Transverse colon (tissue), 4 donors: Measurements from ENCODE around the gene ZNF124. TPM values are rescaled to one million over a fixed set of nuclear protein-coding genes. Genes with fewer than 3 reads are reported as not detected.
A peak's percentile ranks its signal among the peaks of the same experiment; 100 is the strongest.

ENCODE experiments used
- DNase-seq: peaks from one replicate; pipeline ENCODE4 v3.0.0-alpha.2; 2019
- H3K27ac ChIP-seq, 4 donors: fragments of 200-600 bp; sonication (generic); 2 replicates each; pipeline ENCODE4 v1.5.1; 2016 to 2018; ENCODE audit warnings: inconsistent platforms in 4 of 4
- H3K27me3 ChIP-seq: fragments of 200-600 bp; sonication (generic); 2 replicates; pipeline ENCODE4 v1.5.1; 2017; ENCODE audit warnings: inconsistent platforms
- H3K36me3 ChIP-seq, 4 donors: fragments of 200-600 bp; sonication (generic); 2 replicates each; pipeline ENCODE4 v1.5.1; 2017 to 2019; ENCODE audit warnings: inconsistent platforms in 4 of 4
- H3K4me1 ChIP-seq, 4 donors: fragments of 200-600 bp; sonication (generic); 2 replicates each; pipeline ENCODE4 v1.5.1; 2017 to 2020; ENCODE audit warnings: inconsistent platforms in 4 of 4
- H3K4me3 ChIP-seq, 4 donors: fragments of 200-600 bp; sonication (generic); 1 replicate in 1 of 4; 2 replicates in 3 of 4; pipeline versions ENCODE4 v1.5.1 to v1.6.1; 2017 to 2019; ENCODE audit warnings: inconsistent platforms in 4 of 4
- H3K9me3 ChIP-seq, 2 donors: fragments of 200-600 bp; sonication (generic); 2 replicates each; pipeline ENCODE4 v1.5.1; 2017 to 2019; ENCODE audit warnings: inconsistent platforms in 2 of 2
- CTCF ChIP-seq, 5 experiments: fragments of 200-600 bp in 3 of 5; fragments of 450-650 bp in 2 of 5; sonication (generic) in 3 of 5; IDR thresholded peaks; 1 replicate in 2 of 5; 2 replicates in 3 of 5; pipeline ENCODE4 v1.5.1; 2016 to 2017; ENCODE audit warnings: antibody characterized with exemption in 5 of 5, inconsistent platforms in 3 of 5, mild to moderate bottlenecking in 2 of 5, moderate library complexity in 1 of 5
- EP300 ChIP-seq: sonication (generic); formaldehyde crosslinking; IDR thresholded peaks from one replicate; pipeline ENCODE4 v1.6.1; 2017; ENCODE audit warnings: antibody characterized with exemption, low read depth
- POLR2A ChIP-seq: fragments of 450-650 bp; IDR thresholded peaks from one replicate; pipeline ENCODE4 v1.6.1; 2016; ENCODE audit warnings: antibody characterized with exemption, mild to moderate bottlenecking, moderate library complexity
- POLR2AphosphoS5 ChIP-seq, 3 donors: sonication (generic); formaldehyde crosslinking; IDR thresholded peaks; one replicate each; pipeline ENCODE4 v1.6.1; 2016; ENCODE audit warnings: antibody characterized with exemption in 3 of 3
- WGBS, 2 donors: methylation state at CpG; one replicate each; pipeline ENCODE4 v1.1.5; 2018; ENCODE audit warnings: low coverage in 1 of 2; 5-methylcytosine and 5-hydroxymethylcytosine counted together
- in situ Hi-C, 4 donors: fragments of 200-750 bp; cut with MboI; loops; one replicate each; pipeline versions ENCODE4 v1.15.0 to v1.15.1; 2017; ENCODE audit warnings: low sequenced_read_pairs in 3 of 4, low pct_ligation_motif_present in 1 of 4, low pct_unique_long_range_greater_than_20kb in 1 of 4
- intact Hi-C: fragments of 100-400 bp; cut with DNase I; formaldehyde crosslinking; loops from one replicate; pipeline ENCODE4 v1.15.1; 2023; ENCODE audit warnings: low total_unique reads
- total RNA-seq, 4 donors: library from RNA; depleted of rRNA; stranded (reverse); fragments of >200 nt; gene quantifications; one replicate each; pipeline ENCODE4 v1.1.0, GENCODE V29; 2016

ZNF124 gene
- total RNA-seq, 4 donors from 2014 or later, result 27.5 to 61.1 (median 41.5) TPM

- in situ Hi-C loops, result no loop called here
- H3K27ac ChIP-seq, result peak overlapping the region; percentile 85 to 90 (median 88)
- peaks cover 0 to 14% (median 6%) of the 10 kb centered on the region in 4 donors for H3K4me1 ChIP-seq
- TF ChIP-seq POLR2AphosphoS5 (IDR thresholded peaks at IDR 0.05), result peak; percentile 55 to 75 (median 64)
- no peak for TF ChIP-seq EP300
- TF ChIP-seq CTCF (IDR thresholded peaks at IDR 0.05), result no peak
- peak; percentile 52 for TF ChIP-seq POLR2A
- intact Hi-C loops, result no loop called here
- no peaks in the 10 kb centered on the region for H3K9me3 ChIP-seq
- DNase-seq, result peak; percentile 69
- H3K36me3 ChIP-seq, result no peaks in the 10 kb centered on the region
- peak overlapping the region; percentile 75 to 86 (median 81) for H3K4me3 ChIP-seq
- 3% methylated on average over 43 of the region's 78 CpGs; no CpG with 5 or more reads in 1 of the 2 donors for WGBS, 2 donors
- H3K27me3 ChIP-seq, result no peaks in the 10 kb centered on the region
These were observed 59.9 kb downstream of the ZNF124 start for GRCh38 chr1:247111700-247112478.

- in situ Hi-C loops (no loop called here), intact Hi-C loops (no loop called here)
- 5% methylated on average over 4 of the region's 62 CpGs; no CpG with 5 or more reads in 1 of the 2 donors for WGBS, 2 donors
- H3K27ac ChIP-seq, result peak overlapping the region; percentile 85 to 90 (median 88)
- H3K27me3 ChIP-seq, result no peaks in the 10 kb centered on the region
- H3K9me3 ChIP-seq, result no peaks in the 10 kb centered on the region
- TF ChIP-seq EP300, result no peak
- TF ChIP-seq POLR2A, result no peak
- no peak for TF ChIP-seq CTCF (IDR thresholded peaks at IDR 0.05)
- TF ChIP-seq POLR2AphosphoS5 (IDR thresholded peaks at IDR 0.05), result no peak
- no peak for DNase-seq
- peaks cover 0 to 14% (median 6%) of the 10 kb centered on the region in 4 donors for H3K4me1 ChIP-seq
- H3K4me3 ChIP-seq, result peak overlapping the region; percentile 75 to 86 (median 81)
- no peaks in the 10 kb centered on the region for H3K36me3 ChIP-seq
These were observed 60.5 kb downstream of the ZNF124 start for GRCh38 chr1:247111259-247111699.

- H3K27ac ChIP-seq, result peak overlapping the region; percentile 85 to 90 (median 88)
- H3K36me3 ChIP-seq, result no peaks in the 10 kb centered on the region
- intact Hi-C loops (no loop called here), in situ Hi-C loops (no loop called here)
- no peaks in the 10 kb centered on the region for H3K9me3 ChIP-seq
- no peaks in the 10 kb centered on the region for H3K27me3 ChIP-seq
- peak overlapping the region; percentile 75 to 86 (median 81) for H3K4me3 ChIP-seq
- H3K4me1 ChIP-seq, result peaks cover 0 to 14% (median 6%) of the 10 kb centered on the region in 4 donors
- 18% methylated on average over 24 of the region's 30 CpGs; no CpG with 5 or more reads in 1 of the 2 donors for WGBS, 2 donors
- TF ChIP-seq CTCF (IDR thresholded peaks at IDR 0.05) (no peak), POLR2AphosphoS5 (IDR thresholded peaks at IDR 0.05) (no peak), EP300 (no peak), POLR2A (no peak)
- no peak for DNase-seq
These were observed 61.1 kb downstream of the ZNF124 start for GRCh38 chr1:247110627-247111258.

- Histone ChIP-seq H3K27me3 (no peaks in the 10 kb centered on the region), H3K27ac (no peak overlapping the region), H3K4me1 (peaks cover 6 to 28% (median 11%) of the 10 kb centered on the region in 4 donors), H3K36me3 (no peaks in the 10 kb centered on the region), H3K4me3 (no peak overlapping the region), H3K9me3 (no peaks in the 10 kb centered on the region)
- in situ Hi-C loops, result no loop called here
- WGBS, 2 donors, result 80 to 95% methylated on average over 6 to 7 of the region's 7 CpGs
- intact Hi-C loops, result no loop called here
- no peak for DNase-seq
- TF ChIP-seq POLR2AphosphoS5 (IDR thresholded peaks at IDR 0.05), result no peak
- no peak for TF ChIP-seq CTCF (IDR thresholded peaks at IDR 0.05)
- no peak for TF ChIP-seq POLR2A
- TF ChIP-seq EP300, result no peak
These were observed 64.1 kb downstream of the ZNF124 start for GRCh38 chr1:247107694-247108093.
